CD1c-positive myeloid dendritic cell (primary cell): ENCODE measurements around the gene SCYGR5.
A peak's percentile ranks its signal among the peaks of the same experiment; 100 is the strongest.
"Not testable (repeated sequence)": the region's sequence is repeated elsewhere in the genome, so short reads cannot be mapped to it uniquely, and the experiment has no call there.

Source experiments
- DNase-seq: peaks from one replicate; pipeline ENCODE4 v3.0.0-alpha.2; 2016; ENCODE audit errors: extremely low spot score

Gene SCYGR5

GRCh38 chr2:227666631-227667170 is at the start of gene SCYGR5:
SCYGR5 (plus strand) TSS chr2:227666804; CDS start chr2:227666804, 0 bp downstream.
- not testable (repeated sequence) for DNase-seq

DNA sequence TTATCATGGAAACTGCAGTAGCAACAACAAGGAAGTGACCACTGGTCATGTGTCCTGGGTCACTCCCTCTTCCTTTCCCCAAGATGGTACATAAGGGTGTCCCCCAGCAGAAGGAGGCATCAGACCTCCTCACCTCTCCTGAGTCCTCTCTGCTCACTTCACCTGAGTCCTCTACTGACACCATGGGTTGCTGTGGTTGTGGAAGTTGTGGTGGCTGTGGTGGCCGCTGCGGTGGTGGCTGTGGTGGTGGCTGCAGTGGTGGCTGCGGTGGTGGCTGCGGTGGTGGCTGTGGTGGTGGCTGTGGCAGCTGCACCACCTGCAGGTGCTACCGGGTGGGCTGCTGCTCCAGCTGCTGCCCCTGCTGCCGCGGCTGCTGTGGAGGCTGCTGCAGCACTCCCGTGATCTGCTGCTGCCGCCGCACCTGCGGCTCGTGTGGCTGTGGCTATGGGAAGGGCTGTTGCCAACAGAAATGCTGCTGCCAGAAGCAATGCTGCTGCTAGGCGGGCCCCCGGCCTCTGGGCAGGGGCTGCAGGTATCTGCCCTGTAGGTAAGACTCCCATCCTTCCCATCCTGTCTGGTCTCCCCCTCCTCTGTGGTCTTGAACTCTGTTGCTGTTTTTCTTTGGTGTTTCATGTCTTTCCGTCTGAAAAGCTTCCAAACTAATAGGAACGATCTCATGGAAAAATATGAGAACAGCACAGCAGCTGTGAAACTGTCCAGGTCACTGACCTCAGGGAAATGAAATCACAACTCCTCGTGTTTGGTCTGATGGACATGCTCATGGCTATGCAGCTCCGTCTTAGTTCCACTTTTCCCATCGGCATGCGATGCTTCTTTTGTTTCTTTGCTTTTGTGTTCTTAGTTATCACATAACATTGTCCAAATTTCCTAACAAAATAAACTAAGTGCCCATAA is 49.0 kb upstream of the SCYGR5 start, which contains the start of gene SCYGR4:
SCYGR4 (plus strand) TSS at position 183 of the 915 bp plus-strand sequence; CDS start at position 183, 0 bp downstream.
- no peak for DNase-seq

DNA sequence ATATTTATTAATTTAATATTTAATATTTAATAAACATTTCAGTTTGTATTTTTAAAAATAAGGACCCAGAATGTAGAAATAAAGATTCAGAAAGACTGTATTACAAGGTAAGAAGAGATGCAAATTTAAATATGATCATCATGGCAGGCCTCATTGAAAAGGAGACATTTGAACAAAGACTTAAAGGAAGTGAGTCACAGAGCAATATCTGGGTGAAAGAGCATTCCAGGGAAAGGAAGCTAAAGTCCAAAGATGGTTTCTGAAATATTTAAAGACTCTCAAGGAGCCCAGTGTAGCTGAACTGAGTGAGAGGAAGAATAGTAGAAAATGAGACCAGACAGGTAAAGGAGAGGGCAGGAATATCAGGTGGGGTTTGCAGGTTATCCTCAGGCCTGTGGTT is 43.4 kb upstream of the SCYGR5 start:
- DNase-seq = peak; percentile 5

DNA sequence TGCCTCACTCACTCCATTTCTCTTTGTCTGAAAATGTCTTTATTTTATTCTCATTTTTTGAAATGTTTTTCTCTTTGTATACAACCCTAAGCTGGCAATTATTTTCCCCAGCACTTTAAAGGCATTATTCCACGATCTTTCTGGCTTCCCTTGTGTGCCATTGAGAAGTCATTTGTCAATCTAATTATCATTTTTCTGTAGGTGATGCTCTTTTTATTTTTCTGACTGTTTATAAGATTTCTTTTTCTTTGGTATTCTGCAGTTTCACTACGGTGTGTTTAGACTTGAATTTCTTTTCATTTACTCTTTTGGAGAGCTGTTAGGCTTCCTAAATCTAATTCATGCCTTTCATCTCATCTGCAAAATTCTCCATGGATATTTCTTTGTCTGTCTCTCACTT is 41.2 kb upstream of the SCYGR5 start:
- no peak for DNase-seq

DNA sequence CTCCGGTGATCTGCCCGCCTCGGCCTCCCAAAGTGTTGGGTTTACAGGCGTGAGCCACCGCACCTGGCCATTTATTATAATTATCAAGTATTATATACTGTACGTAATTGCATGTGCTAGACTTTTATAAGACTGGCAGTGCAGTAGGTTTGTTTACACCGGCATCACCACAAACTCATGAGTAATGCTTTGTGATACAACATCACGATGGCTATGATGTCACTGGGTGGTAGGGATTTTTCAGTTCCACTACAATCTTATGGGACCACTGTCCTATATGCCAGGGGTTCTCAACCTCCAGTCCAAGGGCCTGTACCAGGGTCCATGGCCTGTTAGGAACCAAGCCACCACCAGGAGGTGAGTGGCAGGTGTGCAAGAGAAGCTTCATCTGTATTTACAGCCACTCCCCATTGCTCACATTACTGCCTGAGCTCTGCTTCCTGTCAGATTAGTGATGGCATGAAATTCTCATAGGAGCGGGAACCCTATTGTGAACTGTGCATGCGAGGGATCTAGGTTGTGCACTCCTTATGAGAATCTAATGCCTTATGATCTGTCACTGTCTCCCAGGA is 39.9 kb upstream of the SCYGR5 start:
- no peak for DNase-seq

GRCh38 chr2:227627769-227628168 is 38.8 kb upstream of the SCYGR5 start:
- no peak for DNase-seq

DNA sequence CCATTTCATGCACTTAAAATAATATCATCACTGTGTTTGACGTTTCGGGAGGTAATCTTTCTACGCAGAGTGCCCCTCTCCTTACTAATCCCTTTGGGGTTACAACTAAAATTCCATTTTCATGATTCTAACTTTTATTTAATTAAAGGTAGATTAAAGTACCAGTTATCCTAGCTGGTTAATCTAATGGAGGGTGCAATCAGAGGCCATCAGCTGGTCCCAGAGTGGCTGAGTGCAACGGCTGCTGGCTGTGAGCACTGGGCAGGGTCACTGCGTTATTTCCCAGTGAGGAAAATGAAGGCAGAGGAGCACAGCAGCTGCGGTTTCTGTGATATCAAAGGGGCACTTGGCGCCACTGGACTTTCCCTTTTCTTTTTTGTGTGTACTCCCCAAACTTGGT is 37.2 kb upstream of the SCYGR5 start:
- DNase-seq = no peak

DNA sequence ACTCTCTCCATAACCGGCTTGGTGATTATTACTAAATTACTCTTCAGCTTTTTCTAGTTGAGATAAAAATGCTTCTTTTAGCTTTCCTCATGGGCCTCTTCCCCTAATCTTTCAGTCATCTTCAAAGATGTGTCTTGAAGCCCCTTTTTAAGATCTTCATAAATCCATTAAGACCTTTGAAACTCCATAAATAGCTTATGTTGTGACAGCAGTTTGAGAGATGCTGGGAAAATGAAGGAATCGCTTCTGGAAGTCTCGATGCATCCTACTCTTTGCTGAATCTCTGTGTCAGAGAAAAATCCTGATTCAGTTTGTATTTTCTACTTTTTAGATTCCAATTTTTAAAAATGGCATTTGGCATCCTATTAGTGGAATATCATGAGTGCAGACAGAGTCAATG is 36.3 kb upstream of the SCYGR5 start:
- no peak for DNase-seq

- no peak for DNase-seq
Measured at GRCh38 chr2:227632827-227633226, 33.8 kb upstream of the SCYGR5 start.

GRCh38 chr2:227634201-227634600 is 32.4 kb upstream of the SCYGR5 start:
- DNase-seq = no peak

GRCh38 chr2:227642656-227643055 is 23.9 kb upstream of the SCYGR5 start:
- no peak for DNase-seq

DNA sequence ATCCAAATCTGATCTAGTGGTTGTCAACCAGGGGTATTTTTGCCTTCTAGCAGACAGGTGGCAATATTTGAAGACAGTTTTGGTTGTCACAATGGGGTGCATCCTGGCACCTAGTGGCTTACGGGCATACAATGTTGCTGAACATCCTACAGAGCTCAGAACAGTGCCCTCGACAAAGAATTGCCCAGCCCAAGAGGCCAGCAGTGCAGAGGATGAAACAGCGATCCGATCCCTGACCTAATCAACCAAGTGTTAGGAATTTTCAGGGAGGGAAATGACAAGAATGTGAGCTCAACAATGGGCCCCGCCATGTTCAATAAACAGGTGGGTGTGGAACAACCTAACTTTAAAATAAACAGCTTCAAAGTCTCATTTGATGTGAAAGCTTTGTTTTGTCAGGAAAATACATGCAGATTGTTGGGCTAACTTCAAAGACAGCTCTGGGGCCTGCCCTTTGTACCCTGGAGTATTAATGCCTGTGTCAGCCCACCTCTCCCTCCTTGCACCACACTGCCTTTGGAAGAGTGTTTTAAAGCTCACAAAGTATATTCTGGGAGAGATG is 22.5 kb upstream of the SCYGR5 start:
- DNase-seq = no peak

- DNase-seq = peak; percentile 3
Measured at GRCh38 chr2:227653419-227653818, 13.2 kb upstream of the SCYGR5 start.

DNA sequence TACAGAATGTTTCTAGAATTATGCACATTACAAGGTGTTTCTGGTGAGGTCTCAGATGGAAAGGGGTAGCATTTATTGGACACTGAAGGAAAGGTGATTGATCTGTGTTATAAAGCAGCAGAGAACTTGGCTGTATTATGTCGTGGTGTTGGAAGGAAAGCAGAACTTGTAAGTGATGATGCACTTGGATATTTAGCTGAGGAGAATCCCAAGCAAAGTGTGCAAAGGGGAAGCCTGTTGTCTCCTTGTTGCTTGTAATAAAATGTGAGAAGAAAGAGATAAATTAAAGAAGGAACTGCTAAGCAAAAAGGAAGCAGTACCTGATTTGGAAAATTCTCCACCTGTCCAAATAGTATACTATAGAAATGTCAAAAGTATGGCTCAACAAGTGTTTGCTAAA is 12.2 kb upstream of the SCYGR5 start:
- no peak for DNase-seq

DNA sequence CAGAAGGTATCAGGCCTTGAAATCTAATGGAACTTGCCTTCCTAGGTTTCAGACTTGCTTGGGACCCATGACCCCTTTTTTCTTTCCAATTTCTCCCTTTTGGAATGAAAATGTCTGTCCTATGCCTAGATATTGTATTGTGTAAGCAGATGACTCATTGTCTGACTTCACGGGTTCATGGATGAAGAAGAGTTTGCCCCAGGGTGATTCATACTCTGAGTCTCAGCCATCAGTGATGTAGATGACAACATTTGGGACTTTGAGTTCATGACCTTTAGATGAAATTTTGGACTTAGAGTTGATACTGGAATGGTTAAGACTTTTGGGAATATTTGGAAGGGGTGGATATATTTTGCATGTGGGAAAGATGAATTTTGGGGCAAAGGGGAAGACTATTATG is 11.2 kb upstream of the SCYGR5 start:
- DNase-seq = peak; percentile 48

- DNase-seq = no peak
Measured at GRCh38 chr2:227657199-227657845, 9.3 kb upstream of the SCYGR5 start.

DNA sequence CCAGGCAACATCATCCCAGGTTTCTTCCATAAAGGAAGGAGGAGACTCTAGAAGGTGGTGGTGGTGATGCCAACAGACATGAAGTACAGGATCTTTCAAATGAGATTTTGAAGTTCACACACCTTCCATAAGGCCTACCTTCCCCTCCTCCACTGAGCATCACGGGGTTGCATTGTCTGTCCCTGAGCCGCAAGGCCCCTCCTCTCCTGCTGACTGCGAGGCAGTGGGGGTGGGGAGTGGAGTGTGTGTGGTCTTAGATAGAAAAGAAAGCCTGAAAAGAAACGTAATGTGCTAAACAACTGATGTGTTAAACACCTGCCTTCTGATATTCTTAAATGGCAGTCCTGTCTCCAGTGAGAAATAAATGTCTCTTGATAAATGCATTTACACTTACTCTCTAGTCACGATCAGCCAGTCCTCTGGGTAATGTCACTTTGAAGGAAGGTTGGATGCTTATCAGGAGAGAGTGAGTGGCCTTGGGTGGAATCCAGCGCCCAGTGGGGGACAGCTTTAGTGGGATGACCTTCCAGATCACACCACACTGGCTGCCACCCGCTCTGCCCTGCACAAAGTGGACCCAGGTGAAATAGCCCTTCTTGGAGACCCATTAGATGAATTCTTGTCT is 5.5 kb upstream of the SCYGR5 start:
- DNase-seq = no peak

GRCh38 chr2:227661827-227662226 is 4.8 kb upstream of the SCYGR5 start:
- DNase-seq = no peak

DNA sequence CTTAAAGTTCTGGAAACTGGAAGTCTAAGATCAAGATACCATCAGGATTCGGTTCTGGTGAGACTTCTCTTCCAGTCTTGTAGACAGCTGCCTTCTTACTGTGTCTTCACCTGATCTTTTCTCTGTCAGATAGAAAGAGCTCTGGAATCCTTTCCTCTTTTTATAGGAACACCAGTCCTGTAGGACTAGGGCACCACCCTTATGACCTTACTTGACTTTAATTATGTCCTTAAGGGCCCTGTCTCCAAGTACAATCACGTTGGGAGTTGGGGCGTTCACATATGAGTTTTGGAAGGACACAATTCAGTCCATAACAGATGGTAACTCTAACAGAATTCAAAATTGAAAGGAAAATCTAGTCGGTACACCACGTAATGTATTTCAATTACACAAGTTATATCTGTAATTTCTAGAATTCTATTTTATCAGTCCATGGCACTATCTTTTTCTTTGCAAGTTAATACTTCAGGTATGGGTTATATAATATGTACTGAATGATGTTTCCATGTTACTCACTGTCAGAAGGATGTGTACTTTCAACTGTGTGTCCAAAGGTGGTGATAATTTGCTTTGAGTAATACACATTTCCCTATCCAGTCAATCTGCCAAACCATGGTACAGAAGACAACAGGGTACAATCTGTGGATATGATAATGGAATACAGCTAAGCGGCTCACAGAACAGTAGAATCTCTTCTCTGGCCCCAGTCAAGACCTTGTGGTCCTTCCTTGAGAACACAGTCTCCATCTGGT is 1.2 kb upstream of the SCYGR5 start:
- no peak for DNase-seq

- DNase-seq = no peak
Measured at GRCh38 chr2:227671170-227671905, 4.7 kb downstream of the SCYGR5 start.
